IPS-NIHi11 (cell line): ENCODE data around the gene IZUMO3.
"Not testable (repeated sequence)": the region's sequence is repeated elsewhere in the genome, so short reads cannot be mapped to it uniquely, and the experiment has no call there.

Experiments
- DNase-seq: peaks from one replicate; pipeline ENCODE4 v3.0.0; 2012; ENCODE audit warnings: mixed read lengths, low spot score

Gene IZUMO3, protein sequence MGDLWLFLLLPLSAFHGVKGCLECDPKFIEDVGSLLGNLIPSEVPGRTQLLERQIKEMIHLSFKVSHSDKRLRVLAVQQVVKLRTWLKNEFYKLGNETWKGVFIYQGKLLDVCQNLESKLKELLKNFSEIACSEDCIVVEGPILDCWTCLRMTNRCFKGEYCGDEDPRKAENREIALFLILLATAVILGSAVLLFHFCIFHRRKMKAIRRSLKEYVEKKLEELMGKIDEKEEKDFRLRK

DNA sequence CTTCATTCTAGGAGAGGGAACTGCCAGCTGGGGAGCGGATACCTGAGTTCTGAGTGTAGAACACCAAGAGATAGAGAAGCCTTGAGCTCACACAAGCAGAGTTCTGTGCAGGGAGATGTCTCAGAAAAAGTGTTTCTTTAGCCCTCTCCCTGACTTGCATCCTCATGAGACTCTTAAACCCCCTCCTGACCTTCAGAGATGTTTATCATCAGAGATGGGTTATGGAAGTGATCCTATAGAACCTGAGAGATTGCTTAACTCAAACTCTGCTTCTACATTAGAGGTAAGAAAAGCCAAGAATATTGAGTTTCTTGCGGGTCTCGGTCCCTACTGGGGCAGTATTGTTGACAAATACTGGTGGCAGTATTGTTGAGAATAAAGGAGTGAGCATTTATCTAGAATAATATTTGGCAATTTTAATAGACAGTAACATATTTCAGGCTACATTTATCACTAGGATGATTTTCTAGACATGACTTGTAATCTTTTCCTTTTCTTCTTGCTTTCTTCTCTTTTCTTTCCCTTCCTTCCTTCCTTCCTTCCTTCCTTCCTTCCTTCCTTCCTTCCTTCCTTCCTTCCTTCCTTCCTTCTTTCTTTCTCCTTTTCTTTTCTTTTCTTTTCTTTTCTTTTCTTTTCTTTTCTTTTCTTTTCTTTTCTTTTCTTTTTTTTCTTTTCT is at the start of gene IZUMO3:
Gene IZUMO3, minus strand, starts transcription at position 51 of the 676 bp plus-strand sequence. CDS start 248 bp downstream, outside the sequence.
- no peak for DNase-seq

DNA sequence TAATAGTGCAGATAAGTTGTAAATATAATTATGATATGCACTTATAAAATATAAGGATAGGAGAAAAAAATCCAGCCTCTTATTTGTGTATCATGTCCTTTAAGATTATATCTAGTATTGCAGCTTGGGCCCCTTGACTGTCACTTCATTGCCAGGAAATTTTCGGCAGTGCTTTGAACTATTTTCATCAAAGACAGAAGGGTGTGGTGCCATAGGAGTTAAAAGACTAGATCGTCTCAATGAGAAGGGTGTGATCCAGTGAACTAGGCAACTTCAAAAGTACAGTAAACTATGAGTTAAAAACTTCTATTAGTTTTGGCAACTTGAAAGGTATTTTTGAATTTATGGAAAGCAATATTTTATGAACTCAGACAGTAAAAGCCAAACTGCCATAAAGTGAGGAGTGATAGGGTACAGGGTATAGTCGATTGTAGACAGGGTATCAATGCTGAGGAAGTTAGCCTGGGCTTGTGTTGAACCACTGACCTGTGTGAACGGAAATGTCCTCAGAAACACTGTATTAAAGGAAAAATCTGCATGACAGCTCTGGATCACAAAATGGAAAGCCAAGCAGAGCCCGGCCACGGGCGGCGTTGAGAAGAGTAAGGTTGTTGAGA is 48.6 kb upstream of the IZUMO3 start:
- DNase-seq, result no peak

DNA sequence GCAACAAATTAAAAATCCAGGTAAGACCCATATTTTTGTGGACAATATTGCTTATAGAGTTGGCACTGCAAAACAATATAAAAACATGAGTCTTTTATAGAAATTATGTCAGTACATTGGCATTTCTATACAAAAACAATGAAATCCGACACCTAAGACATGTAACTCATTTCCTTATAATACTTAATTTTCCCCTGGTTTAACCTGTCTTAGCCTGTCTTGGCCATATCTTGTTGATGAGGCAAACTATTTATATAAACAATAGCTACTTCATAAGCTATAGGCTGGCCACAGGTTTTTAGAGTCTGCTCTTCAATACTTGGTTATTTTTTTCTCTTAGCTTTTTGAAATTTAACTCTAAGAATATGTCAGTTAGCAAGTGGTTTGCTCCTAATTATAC is 44.7 kb upstream of the IZUMO3 start:
- no peak for DNase-seq

DNA sequence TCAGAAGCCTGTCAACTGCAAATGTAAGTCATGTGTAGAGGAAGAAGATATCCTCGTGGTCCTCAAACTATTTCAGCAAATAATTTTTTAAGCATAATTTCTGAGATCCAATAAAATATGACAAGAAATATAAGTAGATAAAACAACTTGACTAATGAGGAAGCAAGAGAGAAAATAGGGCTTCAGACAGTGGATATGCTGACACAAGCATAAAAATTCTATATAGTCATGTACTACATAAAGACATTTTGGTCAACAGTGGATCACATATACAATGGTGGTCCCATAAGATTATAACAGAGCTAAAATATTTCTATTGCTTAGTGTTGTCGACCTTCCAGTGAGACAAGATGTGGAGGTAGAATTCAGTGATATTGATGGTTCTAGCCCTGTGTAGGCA is 42.2 kb upstream of the IZUMO3 start:
- no peak for DNase-seq

DNA sequence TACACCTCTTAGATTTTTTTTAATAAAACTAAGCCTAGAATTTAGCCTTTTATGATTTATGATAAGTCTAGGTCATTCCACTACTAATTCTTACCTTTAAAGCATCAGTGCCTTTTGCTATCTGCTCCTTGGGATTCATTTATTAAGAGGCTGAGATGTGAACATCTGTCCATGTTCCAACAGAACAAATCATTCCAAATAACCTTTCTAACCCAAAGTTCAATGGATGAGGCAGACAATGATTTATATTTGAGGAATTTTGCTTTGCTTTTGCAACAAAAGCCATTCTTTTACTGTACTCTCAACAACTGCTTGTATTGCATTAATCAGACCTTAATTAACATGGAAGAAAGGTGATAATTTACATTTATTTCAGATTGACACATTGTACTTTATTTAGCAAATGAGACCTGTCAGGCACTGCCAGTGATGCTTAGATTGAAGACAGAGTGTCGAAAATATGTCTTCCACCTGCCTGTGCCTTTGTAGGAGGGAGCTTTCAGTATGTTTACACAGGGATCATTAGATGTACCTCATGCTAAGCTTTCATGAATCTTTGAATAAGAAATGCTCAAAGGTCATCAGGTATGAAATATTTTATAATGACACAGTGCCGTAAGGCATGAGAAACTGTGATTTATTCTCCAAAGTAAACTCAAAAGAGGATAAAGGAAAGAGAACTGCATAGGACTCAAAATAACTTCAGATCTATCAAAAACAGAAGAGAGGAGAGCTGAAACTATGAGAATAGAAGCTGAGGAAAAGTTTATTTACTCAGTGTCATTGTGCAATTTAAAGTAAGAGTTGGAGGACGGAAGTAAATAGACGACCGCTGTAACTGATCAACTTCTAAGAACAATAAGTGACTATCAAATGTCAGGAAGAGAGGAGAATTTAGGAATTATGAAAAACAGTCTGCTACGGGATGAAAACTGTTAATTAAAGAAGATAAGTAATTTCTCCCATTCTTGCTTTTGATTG is 36.7 kb upstream of the IZUMO3 start:
- DNase-seq, result no peak

DNA sequence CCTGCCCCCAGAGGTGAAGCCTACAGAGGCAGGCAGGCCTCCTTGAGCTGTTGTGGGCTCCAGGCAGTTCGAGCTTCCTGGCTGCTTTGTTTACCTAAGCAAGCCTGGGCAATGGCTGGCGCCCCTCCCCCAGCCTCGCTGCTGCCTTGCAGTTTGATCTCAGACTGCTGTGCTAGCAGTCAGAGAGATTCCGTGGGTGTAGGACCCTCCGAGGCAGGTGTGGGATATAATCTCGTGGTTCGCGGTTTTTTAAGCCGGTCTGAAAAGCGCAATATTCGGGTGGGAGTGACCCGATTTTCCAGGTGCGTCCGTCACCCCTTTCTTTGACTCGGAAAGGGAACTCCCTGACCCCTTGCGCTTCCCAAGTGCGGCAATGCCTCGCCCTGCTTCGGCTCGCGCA is 34.3 kb upstream of the IZUMO3 start:
- not testable (repeated sequence) for DNase-seq

DNA sequence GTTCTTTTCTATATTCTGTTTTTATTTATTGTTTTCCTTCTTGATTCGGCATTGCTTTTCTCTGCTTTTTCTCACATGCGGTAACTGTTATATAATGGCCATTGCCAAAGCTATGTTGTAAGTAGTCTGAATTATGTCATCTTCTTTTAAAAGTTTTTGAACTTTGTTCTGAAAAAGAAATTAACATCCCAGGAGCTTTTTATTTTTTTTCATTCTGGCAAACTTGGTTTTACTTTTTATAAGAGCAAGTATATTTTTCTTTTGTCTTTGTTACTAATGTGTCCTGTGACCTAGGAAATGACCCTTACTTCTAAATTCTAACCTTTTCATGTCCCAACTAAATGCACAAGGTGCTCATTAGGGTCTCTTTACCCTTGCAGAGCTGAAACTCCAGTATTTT is 26.7 kb upstream of the IZUMO3 start:
- no peak for DNase-seq

DNA sequence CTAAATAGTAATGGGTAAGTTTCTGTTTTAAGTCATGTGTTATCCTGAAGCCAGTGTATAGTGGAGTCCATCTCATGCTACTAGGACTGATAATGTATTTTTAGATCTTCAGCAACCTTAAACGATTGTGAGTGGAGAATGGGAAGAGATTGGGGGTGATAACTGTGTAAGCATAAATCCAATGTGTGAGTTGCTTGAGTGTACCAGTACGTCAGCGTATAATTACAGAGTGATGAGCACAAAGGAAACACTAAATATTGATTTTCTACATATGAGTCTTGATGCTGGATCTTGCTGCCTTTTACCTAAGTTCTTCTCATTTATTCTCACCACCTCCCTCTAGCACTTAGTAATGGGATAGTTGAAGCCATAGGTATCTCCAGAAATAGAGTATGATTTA is 16.3 kb upstream of the IZUMO3 start:
- no peak for DNase-seq

DNA sequence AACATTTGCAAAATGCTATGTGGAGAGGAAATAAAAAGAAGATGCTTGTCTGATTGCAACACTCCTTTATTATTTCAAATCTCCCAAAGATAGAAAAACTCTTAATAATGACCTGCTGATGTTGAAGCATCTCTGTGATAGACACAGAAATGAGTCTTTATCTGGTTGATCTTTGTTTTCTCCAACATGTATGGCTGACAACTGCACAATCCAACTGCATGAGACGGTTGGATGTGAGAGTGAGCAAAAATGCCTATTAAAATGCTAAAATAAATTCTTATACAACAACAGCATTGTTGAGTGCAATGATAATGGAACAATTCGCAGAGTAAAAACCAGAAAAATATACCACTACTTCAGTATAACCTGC is 7.5 kb upstream of the IZUMO3 start:
- DNase-seq, result no peak

DNA sequence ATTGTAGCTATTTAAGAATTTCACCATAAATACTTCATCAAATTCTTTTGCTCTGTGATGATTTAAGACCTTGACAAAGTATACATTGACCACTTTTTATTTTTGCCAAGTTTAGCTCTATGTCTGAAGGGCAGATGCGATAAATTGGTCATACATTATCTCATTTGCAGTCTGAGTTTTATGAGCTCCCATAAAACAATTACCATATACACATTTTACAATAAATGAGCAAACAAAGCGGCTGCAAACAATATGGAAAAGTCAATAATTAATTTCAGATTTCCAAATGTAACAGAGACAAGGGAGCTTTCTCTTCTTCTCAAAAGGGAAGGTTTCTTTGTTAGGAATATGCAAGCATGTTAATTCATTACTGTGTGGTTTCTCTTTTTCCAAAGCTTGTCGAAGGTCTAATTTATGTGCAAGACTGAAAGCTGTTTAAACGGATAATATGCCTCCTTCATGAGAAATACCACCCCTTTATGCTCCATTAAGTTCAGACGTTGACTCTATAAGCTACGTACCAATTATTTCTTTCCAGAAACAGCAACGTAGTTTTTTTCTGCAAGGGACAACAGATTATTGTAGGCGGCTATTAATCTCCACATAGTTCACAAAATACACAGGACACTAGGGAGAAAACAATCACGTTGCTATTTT is 7.0 kb upstream of the IZUMO3 start:
- no peak for DNase-seq

DNA sequence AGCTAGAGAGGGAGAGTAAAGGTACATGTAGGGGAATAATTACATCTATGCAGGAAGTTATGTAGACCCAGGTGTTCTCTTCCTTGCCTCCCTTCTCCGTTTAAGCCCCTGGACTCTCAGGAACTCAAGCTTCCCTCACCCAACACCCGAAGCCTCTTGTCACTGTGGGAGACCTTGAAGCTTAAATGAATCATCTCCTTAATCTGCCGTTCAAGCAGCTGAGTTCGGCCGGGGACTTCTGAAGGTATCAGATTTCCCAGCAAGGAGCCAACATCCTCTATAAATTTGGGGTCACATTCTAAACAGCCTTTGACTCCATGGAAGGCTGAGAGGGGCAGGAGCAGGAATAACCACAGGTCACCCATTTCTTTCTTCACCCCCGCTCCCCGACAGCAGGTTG is 412 bp downstream of the IZUMO3 start:
- DNase-seq, result no peak

DNA sequence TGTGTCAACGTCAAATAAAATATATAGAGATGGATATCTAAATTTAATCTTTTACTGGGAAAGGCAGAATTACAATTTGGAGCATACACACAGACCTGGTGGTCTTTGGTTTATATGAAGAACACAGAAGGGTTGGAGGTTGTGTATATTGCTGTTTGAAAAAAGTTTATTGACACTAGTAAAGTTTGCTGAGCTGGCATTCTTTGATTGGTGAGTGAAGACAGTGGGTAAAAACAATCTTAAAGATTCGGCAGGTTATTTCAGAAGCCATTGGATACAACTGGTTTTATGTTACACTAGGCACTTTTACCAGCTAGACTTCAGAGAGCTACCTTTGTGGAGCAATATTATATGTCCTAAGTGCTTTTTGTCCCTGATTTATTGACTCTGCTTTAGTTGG is 27.2 kb downstream of the IZUMO3 start:
- DNase-seq, result no peak

DNA sequence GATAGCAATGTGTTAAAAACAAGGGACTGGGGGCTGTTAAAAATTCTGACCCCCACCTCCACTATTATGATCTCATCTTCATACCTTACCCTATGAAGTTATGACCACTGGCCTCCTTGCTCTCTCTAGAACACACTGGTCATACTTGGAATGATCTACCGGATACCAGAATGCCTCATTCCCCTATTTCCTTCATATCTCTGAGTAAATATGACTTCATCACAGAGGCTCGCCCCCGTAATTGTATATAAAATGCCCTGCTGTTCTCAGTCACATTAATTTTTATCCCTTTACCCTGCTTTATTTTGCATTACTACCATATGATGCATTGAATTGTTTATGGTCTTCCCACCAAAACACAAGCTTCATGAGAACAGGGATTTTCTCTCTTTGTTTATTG is 29.2 kb downstream of the IZUMO3 start:
- DNase-seq, result no peak

DNA sequence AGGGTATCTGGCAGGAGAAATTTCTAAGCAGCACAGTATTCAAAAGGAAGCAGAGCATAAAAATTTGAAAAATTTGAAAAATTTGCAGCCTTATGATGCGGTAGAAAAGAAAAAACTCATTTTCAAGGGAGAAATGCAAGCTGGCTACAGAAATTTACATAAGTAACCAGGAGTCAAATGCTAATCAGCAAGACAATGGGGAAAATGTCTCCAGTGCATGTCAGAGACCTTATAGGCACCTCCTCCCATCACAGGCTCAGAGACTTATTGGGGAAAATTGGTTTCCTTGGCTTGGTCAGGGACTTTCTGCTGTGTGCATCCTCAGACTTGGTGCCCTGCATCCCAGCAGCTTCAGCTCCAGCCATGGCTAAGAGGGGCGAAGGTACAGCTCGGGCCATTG is 35.8 kb downstream of the IZUMO3 start:
- DNase-seq, result no peak

DNA sequence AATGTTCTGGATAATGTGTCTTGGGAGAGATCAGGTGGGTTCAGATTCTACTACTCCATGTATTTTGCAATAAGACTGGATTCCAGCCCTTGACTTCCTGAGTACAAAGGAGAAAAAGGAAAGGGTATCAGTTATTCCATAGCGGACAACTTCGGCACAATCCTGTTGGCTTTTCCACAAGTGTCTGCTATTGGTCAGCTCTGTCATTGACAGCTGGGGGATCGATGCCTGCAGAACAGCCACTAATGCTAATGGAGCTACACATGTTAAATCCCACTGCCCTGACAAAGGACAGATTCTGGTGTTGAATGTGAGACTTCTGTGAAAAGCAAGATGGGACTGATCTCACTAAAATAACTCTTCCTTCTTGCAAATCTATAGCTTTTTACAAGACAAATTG is 41.2 kb downstream of the IZUMO3 start:
- DNase-seq, result no peak

DNA sequence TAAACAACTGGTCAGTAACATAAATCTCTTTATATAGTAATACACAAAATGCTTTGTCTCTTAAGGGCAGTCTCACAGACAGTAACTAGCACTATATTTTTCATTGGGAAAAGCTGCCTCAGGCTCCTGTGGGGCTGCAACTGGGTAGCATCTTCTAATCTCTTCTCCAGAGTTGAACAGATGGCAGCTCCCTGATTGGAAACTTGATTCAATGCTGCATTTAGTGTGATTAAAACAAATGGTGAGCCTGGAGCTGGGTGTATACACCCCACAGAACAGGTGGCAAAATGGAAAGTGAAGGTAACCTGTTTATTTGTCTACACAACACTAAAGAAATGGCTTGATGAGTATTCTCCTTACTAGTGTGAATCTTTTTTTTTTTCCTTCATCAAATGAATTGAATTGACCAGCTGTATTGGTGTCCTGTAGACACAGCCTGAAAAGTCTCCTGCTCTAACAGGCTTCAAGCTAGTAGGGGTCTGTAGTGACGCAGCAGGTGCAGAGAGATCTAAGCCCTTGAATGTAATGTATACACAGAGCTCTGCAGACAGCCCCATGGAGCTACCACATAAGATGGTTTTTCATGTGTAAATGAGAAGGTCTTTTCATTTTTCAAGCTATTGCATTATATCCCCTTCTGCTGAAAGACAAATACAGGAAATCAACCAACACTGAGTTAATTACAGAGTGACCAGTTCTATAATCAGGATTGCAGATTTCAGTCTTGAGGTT is 43.3 kb downstream of the IZUMO3 start:
- DNase-seq, result no peak

DNA sequence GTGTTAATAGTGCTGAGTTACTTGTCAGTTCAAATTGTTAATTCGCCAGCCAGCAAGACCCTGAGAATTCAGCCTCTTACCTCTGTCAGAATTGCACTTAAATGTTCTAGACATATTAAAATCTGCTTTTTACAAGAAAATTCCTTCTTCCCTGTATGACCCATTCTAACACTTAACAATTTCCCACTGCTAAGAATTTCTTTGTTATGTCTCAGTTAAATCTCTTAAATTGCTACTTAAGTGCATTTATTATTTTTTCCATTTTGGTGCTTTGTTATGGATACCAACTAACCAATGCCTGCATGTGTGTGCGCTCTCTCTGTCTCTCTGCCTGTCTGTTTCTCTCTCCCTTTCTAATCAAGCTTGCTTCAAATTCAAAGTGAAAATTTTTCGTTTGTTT is 44.9 kb downstream of the IZUMO3 start:
- no peak for DNase-seq

DNA sequence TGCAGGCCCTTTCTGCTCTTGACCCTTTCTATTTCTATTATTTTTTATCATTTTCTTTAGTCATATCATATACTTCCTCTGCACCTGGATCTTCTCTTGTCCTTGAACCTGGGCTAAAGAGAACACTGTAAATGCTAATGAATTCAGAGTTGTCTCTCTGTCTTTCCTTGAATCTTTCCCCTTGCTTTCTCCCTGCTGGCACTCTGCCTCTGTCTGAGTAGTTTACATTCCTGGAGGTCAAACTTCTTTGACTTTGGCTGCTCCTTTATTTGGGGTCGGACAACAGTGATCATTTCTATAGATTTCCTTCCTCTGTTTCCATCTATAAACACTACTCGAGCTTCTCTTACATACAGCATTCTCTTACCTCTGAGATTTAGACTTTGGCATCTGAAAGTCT is 47.1 kb downstream of the IZUMO3 start:
- DNase-seq, result peak; percentile 15

DNA sequence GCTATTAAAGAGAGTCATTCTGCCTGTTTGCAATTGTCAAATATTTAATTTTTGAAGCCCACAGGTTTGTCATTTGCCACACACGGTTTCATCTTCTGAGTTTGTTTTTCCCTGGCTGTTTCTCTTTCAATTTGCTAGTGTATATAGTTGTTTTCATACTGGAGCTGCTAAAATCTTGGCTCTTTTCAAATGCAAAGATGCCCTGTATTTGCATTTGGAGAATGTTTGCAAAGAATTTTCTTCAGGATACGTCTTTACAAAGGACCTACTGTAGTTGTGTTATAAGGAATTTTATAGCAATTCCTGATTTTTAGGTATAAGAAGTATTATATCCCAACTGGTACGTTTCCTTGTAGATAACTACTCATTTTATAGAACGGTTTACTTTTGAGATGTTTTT is 48.0 kb downstream of the IZUMO3 start:
- DNase-seq, result no peak
